GM10248 (cell line): Measurements from ENCODE around the gene LDB3.

Experiments used
- CTCF ChIA-PET: fragments of 300-600 bp; sonication (Branson Sonifier 250); formaldehyde crosslinking; extraction: SDS; loops from one replicate; lab custom pipeline; 2021; ENCODE audit warnings: antibody characterized with exemption; lab: Yijun Ruan, JAX
- POLR2A ChIA-PET: fragments of 350-650 bp; sonication (Branson Sonifier 250); formaldehyde crosslinking; extraction: SDS; loops from one replicate; lab custom pipeline; 2020; ENCODE audit warnings: antibody characterized with exemption; lab: Yijun Ruan, JAX
- DNase-seq: peaks from one replicate; pipeline ENCODE4 v3.0.0; 2012; ENCODE audit errors: extremely low spot score
- TF ChIP-seq, protein P1 (sequence below): IDR thresholded peaks from 2 replicates; pipeline ENCODE4 v1.5.1; 2012; ENCODE audit warnings: mild to moderate bottlenecking, low read depth; ENCODE audit errors: extremely low read depth, missing control alignments, control extremely low read depth

Gene LDB3

DNA sequence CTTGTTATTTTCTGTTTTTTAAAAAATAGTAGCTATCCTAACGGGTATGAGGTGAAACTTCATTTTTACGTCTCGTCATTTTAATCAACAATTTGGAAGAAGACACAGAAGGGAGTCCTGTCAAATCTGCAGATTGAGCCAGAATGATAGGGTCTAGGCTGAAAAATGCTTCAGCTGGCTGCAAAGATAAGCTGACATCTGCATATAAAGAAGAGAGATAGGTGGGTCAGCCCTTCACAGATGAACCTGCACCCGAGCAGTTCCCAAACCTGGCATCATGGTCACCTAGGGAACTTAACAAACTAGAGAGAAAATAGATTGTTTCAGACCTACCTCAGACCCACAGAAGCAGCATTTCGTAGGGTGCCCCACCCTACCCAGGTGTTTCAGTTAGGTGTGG, 52.9 kb downstream of the LDB3 start:
- DNase-seq: no peak
- TF ChIP-seq, protein P1, sequence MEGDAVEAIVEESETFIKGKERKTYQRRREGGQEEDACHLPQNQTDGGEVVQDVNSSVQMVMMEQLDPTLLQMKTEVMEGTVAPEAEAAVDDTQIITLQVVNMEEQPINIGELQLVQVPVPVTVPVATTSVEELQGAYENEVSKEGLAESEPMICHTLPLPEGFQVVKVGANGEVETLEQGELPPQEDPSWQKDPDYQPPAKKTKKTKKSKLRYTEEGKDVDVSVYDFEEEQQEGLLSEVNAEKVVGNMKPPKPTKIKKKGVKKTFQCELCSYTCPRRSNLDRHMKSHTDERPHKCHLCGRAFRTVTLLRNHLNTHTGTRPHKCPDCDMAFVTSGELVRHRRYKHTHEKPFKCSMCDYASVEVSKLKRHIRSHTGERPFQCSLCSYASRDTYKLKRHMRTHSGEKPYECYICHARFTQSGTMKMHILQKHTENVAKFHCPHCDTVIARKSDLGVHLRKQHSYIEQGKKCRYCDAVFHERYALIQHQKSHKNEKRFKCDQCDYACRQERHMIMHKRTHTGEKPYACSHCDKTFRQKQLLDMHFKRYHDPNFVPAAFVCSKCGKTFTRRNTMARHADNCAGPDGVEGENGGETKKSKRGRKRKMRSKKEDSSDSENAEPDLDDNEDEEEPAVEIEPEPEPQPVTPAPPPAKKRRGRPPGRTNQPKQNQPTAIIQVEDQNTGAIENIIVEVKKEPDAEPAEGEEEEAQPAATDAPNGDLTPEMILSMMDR: no peak
- CTCF ChIA-PET: interaction anchor here (0.9 to 1.6 kb wide), 3 partner anchors 11 to 31 kb away, joined by 3 to 5 read pairs (median 3); no protein-coding TSS in a partner anchor
- POLR2A ChIA-PET: no interaction called here

DNA sequence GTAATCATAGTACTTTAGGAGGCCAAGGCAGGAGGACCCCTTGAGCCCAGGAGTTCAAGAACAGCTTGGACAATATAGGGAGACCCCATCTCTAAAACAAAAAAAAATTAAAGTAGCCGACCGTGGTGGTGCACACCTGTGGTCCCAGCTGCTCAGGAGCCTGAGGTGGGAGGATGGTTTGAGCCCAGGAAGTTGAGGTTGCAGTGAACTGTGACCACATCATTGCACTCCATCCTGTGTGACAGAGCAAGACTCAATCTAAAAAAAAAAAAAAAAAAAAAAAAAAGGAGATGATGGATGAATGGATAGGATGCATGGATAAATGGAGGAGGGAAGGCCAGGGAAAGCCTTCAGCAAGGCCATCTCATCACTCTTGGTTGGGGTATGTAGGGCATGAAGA, 54.7 kb downstream of the LDB3 start:
- ChIA-PET CTCF (interaction anchor here (1.0 kb wide), 1 partner anchor 8 kb away, joined by 3 read pairs; no protein-coding TSS in a partner anchor), POLR2A (no interaction called here)
- TF ChIP-seq, protein P1: no peak
- no peak for DNase-seq

DNA sequence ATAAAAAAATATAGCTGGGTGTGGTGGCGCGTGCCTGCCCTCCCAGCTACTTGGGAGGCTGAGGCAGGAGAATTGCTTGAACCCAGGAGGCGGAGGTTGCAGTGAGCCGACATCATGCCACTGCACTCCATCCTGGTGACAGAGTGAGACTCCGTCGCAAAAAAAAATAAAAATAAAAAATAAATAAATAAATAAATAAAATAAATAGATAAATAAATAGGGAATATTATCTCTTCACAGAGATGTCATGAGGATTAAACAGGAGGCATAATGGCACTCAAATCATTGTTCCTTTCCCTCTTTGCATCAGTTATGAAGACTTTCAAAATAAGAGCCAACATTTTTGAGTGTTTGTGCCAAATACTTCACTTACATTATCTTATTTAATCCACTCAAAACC, 56.1 kb downstream of the LDB3 start:
- ChIA-PET CTCF (no interaction called here), POLR2A (no interaction called here)
- no peak for DNase-seq
- TF ChIP-seq, protein P1: no peak

DNA sequence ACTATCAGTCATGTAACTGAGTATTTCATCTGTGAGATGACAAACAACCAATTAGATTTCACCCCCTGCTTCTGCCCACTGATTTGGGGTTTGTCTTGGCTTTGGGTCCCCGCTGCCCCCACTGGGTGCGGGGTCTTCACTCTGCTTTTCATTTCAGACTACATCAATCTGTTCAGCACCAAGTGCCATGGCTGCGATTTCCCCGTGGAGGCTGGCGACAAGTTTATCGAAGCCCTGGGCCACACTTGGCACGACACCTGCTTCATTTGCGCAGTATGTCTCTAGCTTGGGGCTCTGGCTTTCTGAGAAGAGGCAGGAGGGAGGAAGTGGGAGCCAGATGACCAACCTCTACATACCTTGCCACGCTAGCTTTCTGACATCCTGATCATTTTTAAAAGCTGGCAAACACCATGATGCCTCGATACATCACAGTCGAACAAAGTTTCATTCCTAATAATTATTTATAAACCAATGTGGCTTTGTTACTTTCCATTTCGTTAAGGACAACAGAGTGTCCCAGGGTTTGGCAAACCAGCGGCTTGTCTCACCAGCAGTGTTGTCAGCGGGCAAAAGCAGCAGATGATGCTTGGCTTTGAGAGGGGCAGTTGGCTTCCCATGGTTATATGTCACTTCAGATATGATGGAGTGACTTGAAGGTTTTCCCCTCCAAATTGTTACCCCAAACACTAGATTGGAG, 57.8 kb downstream of the LDB3 start:
- POLR2A ChIA-PET: no interaction called here
- CTCF ChIA-PET: no interaction called here
- DNase-seq: no peak
- TF ChIP-seq, protein P1: no peak

DNA sequence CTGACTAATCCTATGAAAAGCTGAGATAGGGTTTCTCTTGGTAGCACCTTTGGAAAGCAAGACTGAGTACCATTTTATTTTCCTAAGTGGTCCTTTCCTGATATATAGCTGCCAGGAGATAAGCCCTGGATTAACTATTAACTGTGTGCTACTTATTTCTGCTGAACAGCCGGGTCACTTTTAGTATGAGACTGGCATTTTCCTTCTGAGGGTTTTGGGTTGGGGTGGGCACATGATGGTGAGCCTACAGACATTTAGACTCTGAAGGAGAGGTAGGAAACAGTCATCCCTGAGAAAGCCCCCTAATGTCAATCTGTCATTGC, 58.3 kb downstream of the LDB3 start:
- ChIA-PET POLR2A (no interaction called here), CTCF (no interaction called here)
- DNase-seq: no peak
- TF ChIP-seq, protein P1: no peak

DNA sequence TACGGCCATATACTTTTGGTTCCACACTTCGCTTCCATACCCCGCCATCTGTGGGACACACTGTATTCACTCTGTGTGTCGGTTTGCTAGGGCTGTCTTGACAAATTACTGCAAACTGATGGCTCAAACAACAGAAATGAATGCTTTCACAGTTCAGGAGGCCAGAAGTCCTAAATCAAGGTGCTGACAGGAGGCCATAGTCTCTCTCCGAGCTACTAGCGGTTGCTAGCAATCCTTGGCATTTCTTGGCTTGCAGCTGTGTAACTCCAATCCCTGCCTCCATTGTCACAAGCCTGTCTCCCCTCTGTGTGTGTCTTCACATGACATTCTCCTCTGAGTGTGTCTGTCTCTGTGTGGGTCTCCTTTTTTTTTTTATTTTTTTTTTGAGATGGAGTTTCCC, 59.2 kb downstream of the LDB3 start:
- ChIA-PET CTCF (interaction anchor here (0.8 to 1.5 kb wide), 3 partner anchors 9 to 20 kb away, joined by 3 to 4 read pairs (median 3); no protein-coding TSS in a partner anchor), POLR2A (no interaction called here)
- DNase-seq: no peak
- TF ChIP-seq, protein P1: no peak
